Liver (tissue), 9 donors: Measurements from ENCODE around the gene ATXN1. TPM values are rescaled to one million over a fixed set of nuclear protein-coding genes. Genes with fewer than 3 reads are reported as not detected.

Experiments used
- DNase-seq: peaks from one replicate; pipeline ENCODE4 v3.0.0-alpha.2; 2017; ENCODE audit warnings: low spot score
- H3K27ac ChIP-seq, 2 donors: one replicate each; pipeline ENCODE4 v1.7.0; 2013; ENCODE audit warnings: inconsistent platforms in 2 of 2, low read length in 2 of 2, control low read depth in 1 of 2, low read depth in 1 of 2, mild to moderate bottlenecking in 1 of 2
- H3K27me3 ChIP-seq, 4 donors: one replicate each; pipeline versions ENCODE4 v1.6.1 to v1.7.0; 2013; ENCODE audit warnings: low read length in 3 of 4, inconsistent platforms in 1 of 4, mild to moderate bottlenecking in 1 of 4, moderate library complexity in 1 of 4; ENCODE audit not compliant: control insufficient read depth in 4 of 4, insufficient read depth in 4 of 4
- H3K36me3 ChIP-seq, 4 donors: one replicate each; pipeline versions ENCODE4 v1.6.1 to v1.7.0; 2013; ENCODE audit warnings: low read length in 3 of 4, mild to moderate bottlenecking in 3 of 4, low read depth in 1 of 4, moderate library complexity in 1 of 4; ENCODE audit not compliant: control insufficient read depth in 4 of 4, insufficient read depth in 3 of 4
- H3K4me1 ChIP-seq, 4 donors: one replicate each; pipeline versions ENCODE4 v1.6.1 to v1.7.0; 2013; ENCODE audit warnings: low read length in 3 of 4, mild to moderate bottlenecking in 3 of 4, moderate library complexity in 1 of 4; ENCODE audit not compliant: control insufficient read depth in 4 of 4, insufficient read depth in 4 of 4
- H3K4me3 ChIP-seq, 3 donors: one replicate each; pipeline versions ENCODE4 v1.6.1 to v1.7.0; 2013; ENCODE audit warnings: low read length in 3 of 3, control low read depth in 1 of 3, low read depth in 1 of 3, mild to moderate bottlenecking in 1 of 3
- H3K9ac ChIP-seq, 2 donors: one replicate each; pipeline ENCODE4 v1.7.0; 2013; ENCODE audit warnings: low read length in 2 of 2, mild to moderate bottlenecking in 2 of 2, moderate library complexity in 2 of 2, control low read depth in 1 of 2, low read depth in 1 of 2
- H3K9me3 ChIP-seq, 4 donors: one replicate each; pipeline versions ENCODE4 v1.6.1 to v1.7.0; 2013; ENCODE audit warnings: low read length in 3 of 4; ENCODE audit not compliant: control insufficient read depth in 4 of 4
- EGR1 ChIP-seq, 2 donors: IDR thresholded peaks; 2 replicates each; pipeline ENCODE4 v1.6.1; 2016 to 2018; ENCODE audit warnings: antibody characterized with exemption in 2 of 2, low read depth in 2 of 2
- FOXA1 ChIP-seq: IDR thresholded peaks from 2 replicates; pipeline ENCODE4 v1.6.1; 2016; ENCODE audit warnings: antibody characterized with exemption
- FOXA2 ChIP-seq: IDR thresholded peaks from 2 replicates; pipeline ENCODE4 v1.6.1; 2016; ENCODE audit warnings: antibody characterized with exemption
- GABPA ChIP-seq, 2 donors: IDR thresholded peaks in 1 of 2; conservative IDR thresholded peaks in 1 of 2; 2 replicates each; pipeline ENCODE4 v1.6.1; 2016; ENCODE audit warnings: antibody characterized with exemption in 2 of 2, mild to moderate bottlenecking in 1 of 2, moderate library complexity in 1 of 2
- HNF4A ChIP-seq, 2 donors: conservative IDR thresholded peaks; 2 replicates each; pipeline ENCODE4 v1.6.1; 2016; ENCODE audit warnings: antibody characterized with exemption in 2 of 2, mild to moderate bottlenecking in 2 of 2
- HNF4G ChIP-seq: IDR thresholded peaks from 2 replicates; pipeline ENCODE4 v1.6.1; 2016; ENCODE audit warnings: antibody characterized with exemption
- JUND ChIP-seq, 2 donors: IDR thresholded peaks; 2 replicates each; pipeline ENCODE4 v1.6.1; 2016; ENCODE audit warnings: antibody characterized with exemption in 2 of 2
- NR2F2 ChIP-seq: IDR thresholded peaks from 2 replicates; pipeline ENCODE4 v1.6.1; 2016; ENCODE audit warnings: antibody characterized with exemption
- RAD21 ChIP-seq, 2 donors: IDR thresholded peaks; 2 replicates each; pipeline ENCODE4 v1.6.1; 2016; ENCODE audit warnings: antibody characterized with exemption in 2 of 2, mild to moderate bottlenecking in 2 of 2
- RXRA ChIP-seq, 2 donors: IDR thresholded peaks; 2 replicates each; pipeline ENCODE4 v1.6.1; 2017 to 2018; ENCODE audit warnings: antibody characterized with exemption in 2 of 2, mild to moderate bottlenecking in 1 of 2
- SP1 ChIP-seq: IDR thresholded peaks from 2 replicates; pipeline ENCODE4 v1.6.1; 2018; ENCODE audit warnings: antibody characterized with exemption, mild to moderate bottlenecking
- TAF1 ChIP-seq: conservative IDR thresholded peaks from 2 replicates; pipeline ENCODE4 v1.6.1; 2016; ENCODE audit warnings: antibody characterized with exemption, mild to moderate bottlenecking
- YY1 ChIP-seq: IDR thresholded peaks from 2 replicates; pipeline ENCODE4 v1.6.1; 2016; ENCODE audit warnings: antibody characterized with exemption, mild to moderate bottlenecking
- WGBS: extraction: QIAGEN DNeasy Blood & Tissue Kit; methylation state at CpG from one replicate; pipeline ENCODE4 v1.1.7; 2013; 5-methylcytosine and 5-hydroxymethylcytosine counted together
- polyA plus RNA-seq, 2 donors: library from polyadenylated mRNA; stranded (reverse) in 1 of 2; unstranded in 1 of 2; fragments of 200-250 nt in 1 of 2; fragments of >200 nt in 1 of 2; fragmentation: Nextera tagmentation in 1 of 2; extraction: Ambion mirVana in 1 of 2; gene quantifications; one replicate each; pipeline versions ENCODE4 v1.2.1 to v1.2.3, GENCODE V29; 2013 to 2015
- total RNA-seq, 2 donors: library from RNA; depleted of rRNA; stranded (reverse); fragments of >200 nt; gene quantifications; one replicate each; pipeline ENCODE4 v1.2.3, GENCODE V29; 2014
- TF ChIP-seq, protein P1 (sequence below): IDR thresholded peaks from 2 replicates; pipeline ENCODE4 v1.6.1; 2016; ENCODE audit warnings: antibody characterized with exemption
- TF ChIP-seq, protein P2 (sequence below): IDR thresholded peaks from 2 replicates; pipeline ENCODE4 v1.6.1; 2016; ENCODE audit warnings: antibody characterized with exemption
- TF ChIP-seq, protein P3 (sequence below): IDR thresholded peaks from 2 replicates; pipeline ENCODE4 v1.6.1; 2016; ENCODE audit warnings: antibody characterized with exemption, mild to moderate bottlenecking
- TF ChIP-seq, protein P4 (sequence below): fragments of 150-350 bp; IDR thresholded peaks from 2 replicates; pipeline ENCODE4 v1.5.1; 2017; ENCODE audit warnings: improper control_type of control experiment, low read depth, low read length; ENCODE audit not compliant: missing input control
- donor health status: healthy.
- donor health status: healthy.
- donor health status: healthy.
- donor health status: healthy.
- donor health status: healthy.

The ATXN1 gene
- total and polyA plus RNA-seq, 4 donors = 4.3 to 29.7 (median 8.2) TPM

DNA sequence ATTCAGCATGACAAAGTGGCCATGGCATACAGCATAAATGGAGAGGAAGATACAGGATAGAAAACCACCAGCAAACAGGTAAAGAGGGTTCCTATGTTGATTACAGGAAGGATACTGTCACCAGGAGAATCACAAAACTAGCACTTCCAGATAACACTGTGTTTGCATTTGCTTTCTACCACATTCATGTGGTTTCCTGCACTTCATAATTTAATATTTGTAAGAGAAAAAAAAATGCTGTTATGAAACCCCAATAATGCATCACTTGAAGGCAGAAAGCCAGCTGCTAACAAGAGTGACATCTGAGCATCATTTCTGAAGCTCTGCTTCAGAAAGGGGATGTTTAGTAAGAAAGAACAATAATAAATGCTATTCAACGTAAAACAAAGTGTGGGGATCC, 106.6 kb downstream of the ATXN1 start:
- H3K9ac ChIP-seq = no peak overlapping the region
- H3K4me1 ChIP-seq = peaks cover 0 to 6% (median 0%) of the 10 kb centered on the region in 4 donors
- H3K36me3 ChIP-seq = peaks cover 0 to 18% (median 4%) of the 10 kb centered on the region in 4 donors
- no peaks in the 10 kb centered on the region for H3K9me3 ChIP-seq
- H3K4me3 ChIP-seq = no peak overlapping the region
- no peak for DNase-seq
- H3K27ac ChIP-seq = no peak overlapping the region
- no peak for TF ChIP-seq FOXA2
- no peak for TF ChIP-seq FOXA1
- no peak for TF ChIP-seq GABPA (IDR thresholded peaks at IDR 0.05 in 1 of 2, conservative IDR thresholded peaks at IDR 0.05 in 1 of 2)
- no peak for TF ChIP-seq RAD21 (IDR thresholded peaks at IDR 0.05)
- no peak for TF ChIP-seq HNF4G
- no peaks in the 10 kb centered on the region for H3K27me3 ChIP-seq
- 85% methylated on average over 1 of the region's 1 CpG for WGBS

DNA sequence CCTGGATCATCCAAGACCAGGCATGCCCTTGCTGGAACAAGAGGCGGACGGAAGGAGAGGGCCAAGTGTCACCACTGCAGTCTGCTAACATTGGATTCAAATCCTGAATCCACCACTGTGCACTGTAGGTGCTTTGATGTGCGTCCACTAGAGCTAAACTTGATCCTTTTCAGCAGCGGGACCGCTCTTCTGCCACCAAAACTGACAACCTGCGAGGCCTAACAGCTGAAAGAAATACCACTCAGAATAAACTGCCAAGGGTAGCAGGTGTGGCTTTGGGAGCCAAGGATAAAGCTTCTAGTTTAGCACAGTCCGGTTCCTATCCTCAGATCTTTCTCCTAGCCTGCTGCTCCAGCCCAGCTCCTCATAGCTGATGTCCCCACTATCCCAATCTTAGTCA, 108.0 kb downstream of the ATXN1 start:
- no peaks in the 10 kb centered on the region for H3K9me3 ChIP-seq
- DNase-seq = no peak
- peaks cover 0 to 18% (median 4%) of the 10 kb centered on the region in 4 donors for H3K36me3 ChIP-seq
- H3K9ac ChIP-seq = no peak overlapping the region
- H3K27me3 ChIP-seq = no peaks in the 10 kb centered on the region
- TF ChIP-seq RAD21 (IDR thresholded peaks at IDR 0.05) (no peak), RXRA (IDR thresholded peaks at IDR 0.05) (no peak), JUND (IDR thresholded peaks at IDR 0.05) (no peak), FOXA2 (no peak)
- TF ChIP-seq, protein P1, sequence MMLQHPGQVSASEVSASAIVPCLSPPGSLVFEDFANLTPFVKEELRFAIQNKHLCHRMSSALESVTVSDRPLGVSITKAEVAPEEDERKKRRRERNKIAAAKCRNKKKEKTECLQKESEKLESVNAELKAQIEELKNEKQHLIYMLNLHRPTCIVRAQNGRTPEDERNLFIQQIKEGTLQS = no peak
- TF ChIP-seq, protein P2, sequence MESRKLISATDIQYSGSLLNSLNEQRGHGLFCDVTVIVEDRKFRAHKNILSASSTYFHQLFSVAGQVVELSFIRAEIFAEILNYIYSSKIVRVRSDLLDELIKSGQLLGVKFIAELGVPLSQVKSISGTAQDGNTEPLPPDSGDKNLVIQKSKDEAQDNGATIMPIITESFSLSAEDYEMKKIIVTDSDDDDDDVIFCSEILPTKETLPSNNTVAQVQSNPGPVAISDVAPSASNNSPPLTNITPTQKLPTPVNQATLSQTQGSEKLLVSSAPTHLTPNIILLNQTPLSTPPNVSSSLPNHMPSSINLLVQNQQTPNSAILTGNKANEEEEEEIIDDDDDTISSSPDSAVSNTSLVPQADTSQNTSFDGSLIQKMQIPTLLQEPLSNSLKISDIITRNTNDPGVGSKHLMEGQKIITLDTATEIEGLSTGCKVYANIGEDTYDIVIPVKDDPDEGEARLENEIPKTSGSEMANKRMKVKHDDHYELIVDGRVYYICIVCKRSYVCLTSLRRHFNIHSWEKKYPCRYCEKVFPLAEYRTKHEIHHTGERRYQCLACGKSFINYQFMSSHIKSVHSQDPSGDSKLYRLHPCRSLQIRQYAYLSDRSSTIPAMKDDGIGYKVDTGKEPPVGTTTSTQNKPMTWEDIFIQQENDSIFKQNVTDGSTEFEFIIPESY = no peak
- 99% methylated on average over 7 of the region's 7 CpGs for WGBS
- H3K4me1 ChIP-seq = no peaks in the 10 kb centered on the region
- H3K4me3 ChIP-seq = no peak overlapping the region
- no peak overlapping the region for H3K27ac ChIP-seq

DNA sequence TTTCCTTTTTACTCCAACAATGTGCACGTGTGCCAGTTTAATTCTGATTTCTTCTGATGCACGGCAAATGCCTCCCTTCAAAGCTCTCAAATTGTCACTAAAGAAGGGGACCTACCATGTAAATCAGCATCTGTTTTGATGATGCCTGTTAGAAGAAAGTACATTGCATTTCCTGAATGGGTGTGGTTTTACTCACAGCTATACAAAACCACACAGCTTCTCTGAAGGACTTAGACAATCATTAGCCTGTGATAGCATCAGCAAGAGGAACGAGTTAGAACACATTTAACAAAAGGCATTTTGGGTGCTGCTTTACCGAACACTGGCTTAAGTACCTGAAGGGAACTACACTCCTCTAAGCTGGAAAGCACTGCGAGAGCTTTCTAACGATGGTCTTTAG, 109.4 kb downstream of the ATXN1 start:
- DNase-seq = no peak
- H3K27ac ChIP-seq = no peak overlapping the region
- TF ChIP-seq HNF4A (conservative IDR thresholded peaks at IDR 0.05) (no peak), NR2F2 (no peak), EGR1 (IDR thresholded peaks at IDR 0.05; ENCODE audit: low read depth in 2 of 2) (no peak), HNF4G (no peak), JUND (IDR thresholded peaks at IDR 0.05) (no peak), TAF1 (no peak), SP1 (no peak)

DNA sequence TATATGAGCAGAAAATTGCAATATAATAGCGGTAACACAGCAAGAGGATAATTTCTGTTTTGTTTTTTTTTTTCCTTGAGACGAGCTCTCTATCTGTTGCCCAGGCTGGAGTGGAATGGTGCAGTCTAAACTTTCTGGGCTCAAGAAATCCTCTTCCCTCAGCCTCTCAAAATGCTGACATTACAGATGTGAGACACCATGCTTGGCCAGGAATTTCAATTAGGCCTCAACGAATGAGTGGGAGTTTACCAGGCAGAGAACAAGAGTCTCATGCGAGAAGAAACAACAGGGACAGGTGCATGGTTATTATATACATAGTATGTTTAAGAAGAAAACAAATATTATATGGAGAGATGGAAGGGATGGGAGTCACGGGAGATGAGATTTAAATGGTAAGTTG, 111.4 kb downstream of the ATXN1 start:
- Histone ChIP-seq H3K9me3 (no peaks in the 10 kb centered on the region), H3K27me3 (no peaks in the 10 kb centered on the region), H3K4me1 (peaks cover 0 to 4% (median 2%) of the 10 kb centered on the region in 4 donors), H3K9ac (no peak overlapping the region), H3K4me3 (no peak overlapping the region), H3K27ac (no peak overlapping the region), H3K36me3 (peaks cover 0 to 15% (median 3%) of the 10 kb centered on the region in 4 donors)
- no peak for DNase-seq
- WGBS = 92% methylated on average over 5 of the region's 5 CpGs
- TF ChIP-seq HNF4G = no peak
- TF ChIP-seq, protein P3, sequence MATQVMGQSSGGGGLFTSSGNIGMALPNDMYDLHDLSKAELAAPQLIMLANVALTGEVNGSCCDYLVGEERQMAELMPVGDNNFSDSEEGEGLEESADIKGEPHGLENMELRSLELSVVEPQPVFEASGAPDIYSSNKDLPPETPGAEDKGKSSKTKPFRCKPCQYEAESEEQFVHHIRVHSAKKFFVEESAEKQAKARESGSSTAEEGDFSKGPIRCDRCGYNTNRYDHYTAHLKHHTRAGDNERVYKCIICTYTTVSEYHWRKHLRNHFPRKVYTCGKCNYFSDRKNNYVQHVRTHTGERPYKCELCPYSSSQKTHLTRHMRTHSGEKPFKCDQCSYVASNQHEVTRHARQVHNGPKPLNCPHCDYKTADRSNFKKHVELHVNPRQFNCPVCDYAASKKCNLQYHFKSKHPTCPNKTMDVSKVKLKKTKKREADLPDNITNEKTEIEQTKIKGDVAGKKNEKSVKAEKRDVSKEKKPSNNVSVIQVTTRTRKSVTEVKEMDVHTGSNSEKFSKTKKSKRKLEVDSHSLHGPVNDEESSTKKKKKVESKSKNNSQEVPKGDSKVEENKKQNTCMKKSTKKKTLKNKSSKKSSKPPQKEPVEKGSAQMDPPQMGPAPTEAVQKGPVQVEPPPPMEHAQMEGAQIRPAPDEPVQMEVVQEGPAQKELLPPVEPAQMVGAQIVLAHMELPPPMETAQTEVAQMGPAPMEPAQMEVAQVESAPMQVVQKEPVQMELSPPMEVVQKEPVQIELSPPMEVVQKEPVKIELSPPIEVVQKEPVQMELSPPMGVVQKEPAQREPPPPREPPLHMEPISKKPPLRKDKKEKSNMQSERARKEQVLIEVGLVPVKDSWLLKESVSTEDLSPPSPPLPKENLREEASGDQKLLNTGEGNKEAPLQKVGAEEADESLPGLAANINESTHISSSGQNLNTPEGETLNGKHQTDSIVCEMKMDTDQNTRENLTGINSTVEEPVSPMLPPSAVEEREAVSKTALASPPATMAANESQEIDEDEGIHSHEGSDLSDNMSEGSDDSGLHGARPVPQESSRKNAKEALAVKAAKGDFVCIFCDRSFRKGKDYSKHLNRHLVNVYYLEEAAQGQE = no peak
- TF ChIP-seq YY1 = no peak
- TF ChIP-seq, protein P4, sequence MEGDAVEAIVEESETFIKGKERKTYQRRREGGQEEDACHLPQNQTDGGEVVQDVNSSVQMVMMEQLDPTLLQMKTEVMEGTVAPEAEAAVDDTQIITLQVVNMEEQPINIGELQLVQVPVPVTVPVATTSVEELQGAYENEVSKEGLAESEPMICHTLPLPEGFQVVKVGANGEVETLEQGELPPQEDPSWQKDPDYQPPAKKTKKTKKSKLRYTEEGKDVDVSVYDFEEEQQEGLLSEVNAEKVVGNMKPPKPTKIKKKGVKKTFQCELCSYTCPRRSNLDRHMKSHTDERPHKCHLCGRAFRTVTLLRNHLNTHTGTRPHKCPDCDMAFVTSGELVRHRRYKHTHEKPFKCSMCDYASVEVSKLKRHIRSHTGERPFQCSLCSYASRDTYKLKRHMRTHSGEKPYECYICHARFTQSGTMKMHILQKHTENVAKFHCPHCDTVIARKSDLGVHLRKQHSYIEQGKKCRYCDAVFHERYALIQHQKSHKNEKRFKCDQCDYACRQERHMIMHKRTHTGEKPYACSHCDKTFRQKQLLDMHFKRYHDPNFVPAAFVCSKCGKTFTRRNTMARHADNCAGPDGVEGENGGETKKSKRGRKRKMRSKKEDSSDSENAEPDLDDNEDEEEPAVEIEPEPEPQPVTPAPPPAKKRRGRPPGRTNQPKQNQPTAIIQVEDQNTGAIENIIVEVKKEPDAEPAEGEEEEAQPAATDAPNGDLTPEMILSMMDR = no peak
- no peak for TF ChIP-seq SP1
- TF ChIP-seq GABPA (IDR thresholded peaks at IDR 0.05 in 1 of 2, conservative IDR thresholded peaks at IDR 0.05 in 1 of 2) = no peak

More for the DNA sequence above, 109.4 kb downstream of the ATXN1 start:
- no peak overlapping the region for H3K9ac ChIP-seq
- peaks cover 0 to 15% (median 4%) of the 10 kb centered on the region in 4 donors for H3K36me3 ChIP-seq
- H3K4me3 ChIP-seq = no peak overlapping the region
- no peaks in the 10 kb centered on the region for H3K27me3 ChIP-seq
- H3K4me1 ChIP-seq = no peaks in the 10 kb centered on the region
- 83% methylated on average over 6 of the region's 6 CpGs for WGBS
- no peaks in the 10 kb centered on the region for H3K9me3 ChIP-seq
